ENCODE results near the gene TMPRSS7. TPM values are rescaled to one million over a fixed set of nuclear protein-coding genes. Genes with fewer than 3 reads are reported as not detected.

The TMPRSS7 gene
- total RNA-seq, 4 donors from 2014 or later = not detected

DNA sequence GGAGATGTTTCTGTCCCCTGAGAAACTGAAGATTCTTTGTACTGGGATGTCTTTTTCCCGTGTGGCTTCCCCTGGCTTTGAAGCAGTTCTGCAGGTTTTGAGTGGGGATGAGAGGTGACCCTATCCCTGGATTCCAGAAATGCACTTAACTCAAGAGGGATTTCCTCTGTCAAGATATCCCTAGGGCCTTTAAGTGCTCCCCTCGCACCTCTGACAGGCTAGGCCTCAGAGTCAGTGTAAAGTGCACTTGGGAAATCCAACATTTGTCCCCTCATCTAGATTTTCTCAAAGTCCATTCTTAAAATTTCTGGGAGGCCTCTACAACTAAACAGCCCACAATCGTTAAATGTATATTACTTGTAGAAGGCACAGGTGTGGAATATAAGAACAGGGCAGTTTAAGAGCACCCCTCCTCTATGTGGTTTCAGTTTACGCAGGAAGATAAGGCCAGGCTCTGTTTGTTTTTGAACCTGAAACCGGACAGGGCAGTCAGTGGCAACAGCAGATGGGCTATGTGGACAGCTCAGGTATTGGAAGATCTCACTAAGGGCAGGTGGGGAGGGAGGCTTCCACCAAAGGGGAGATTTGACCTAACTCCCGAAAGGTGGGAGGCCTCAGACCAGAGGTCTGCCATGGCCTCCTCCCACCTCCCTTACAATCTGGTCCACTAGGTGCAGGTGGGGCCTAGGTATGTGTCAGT, 56.5 kb downstream of the TMPRSS7 start:
- intact Hi-C loops (cut with DNase I) = no loop called here
- DNase-seq (ENCODE audit: extremely low spot score) = no peak
- H3K36me3 ChIP-seq = no peaks in the 10 kb centered on the region
- H3K27me3 ChIP-seq = no peaks in the 10 kb centered on the region
- TF ChIP-seq, protein P1, sequence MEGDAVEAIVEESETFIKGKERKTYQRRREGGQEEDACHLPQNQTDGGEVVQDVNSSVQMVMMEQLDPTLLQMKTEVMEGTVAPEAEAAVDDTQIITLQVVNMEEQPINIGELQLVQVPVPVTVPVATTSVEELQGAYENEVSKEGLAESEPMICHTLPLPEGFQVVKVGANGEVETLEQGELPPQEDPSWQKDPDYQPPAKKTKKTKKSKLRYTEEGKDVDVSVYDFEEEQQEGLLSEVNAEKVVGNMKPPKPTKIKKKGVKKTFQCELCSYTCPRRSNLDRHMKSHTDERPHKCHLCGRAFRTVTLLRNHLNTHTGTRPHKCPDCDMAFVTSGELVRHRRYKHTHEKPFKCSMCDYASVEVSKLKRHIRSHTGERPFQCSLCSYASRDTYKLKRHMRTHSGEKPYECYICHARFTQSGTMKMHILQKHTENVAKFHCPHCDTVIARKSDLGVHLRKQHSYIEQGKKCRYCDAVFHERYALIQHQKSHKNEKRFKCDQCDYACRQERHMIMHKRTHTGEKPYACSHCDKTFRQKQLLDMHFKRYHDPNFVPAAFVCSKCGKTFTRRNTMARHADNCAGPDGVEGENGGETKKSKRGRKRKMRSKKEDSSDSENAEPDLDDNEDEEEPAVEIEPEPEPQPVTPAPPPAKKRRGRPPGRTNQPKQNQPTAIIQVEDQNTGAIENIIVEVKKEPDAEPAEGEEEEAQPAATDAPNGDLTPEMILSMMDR (IDR thresholded peaks at IDR 0.05) = no peak
- no peak for TF ChIP-seq EP300 (IDR thresholded peaks at IDR 0.05)
- TF ChIP-seq POLR2A (IDR thresholded peaks at IDR 0.05; ENCODE audit: low read depth) = no peak
- TF ChIP-seq POLR2AphosphoS5 (IDR thresholded peaks at IDR 0.05) = no peak
- 87% methylated on average over 6 of the region's 6 CpGs for WGBS
- no peak overlapping the region for H3K27ac ChIP-seq (replicated peaks in 1 of 4)
- H3K4me3 ChIP-seq = no peak overlapping the region
- H3K9me3 ChIP-seq = no peaks in the 10 kb centered on the region
- H3K4me1 ChIP-seq = peaks cover 13 to 29% (median 16%) of the 10 kb centered on the region in 4 donors

DNA sequence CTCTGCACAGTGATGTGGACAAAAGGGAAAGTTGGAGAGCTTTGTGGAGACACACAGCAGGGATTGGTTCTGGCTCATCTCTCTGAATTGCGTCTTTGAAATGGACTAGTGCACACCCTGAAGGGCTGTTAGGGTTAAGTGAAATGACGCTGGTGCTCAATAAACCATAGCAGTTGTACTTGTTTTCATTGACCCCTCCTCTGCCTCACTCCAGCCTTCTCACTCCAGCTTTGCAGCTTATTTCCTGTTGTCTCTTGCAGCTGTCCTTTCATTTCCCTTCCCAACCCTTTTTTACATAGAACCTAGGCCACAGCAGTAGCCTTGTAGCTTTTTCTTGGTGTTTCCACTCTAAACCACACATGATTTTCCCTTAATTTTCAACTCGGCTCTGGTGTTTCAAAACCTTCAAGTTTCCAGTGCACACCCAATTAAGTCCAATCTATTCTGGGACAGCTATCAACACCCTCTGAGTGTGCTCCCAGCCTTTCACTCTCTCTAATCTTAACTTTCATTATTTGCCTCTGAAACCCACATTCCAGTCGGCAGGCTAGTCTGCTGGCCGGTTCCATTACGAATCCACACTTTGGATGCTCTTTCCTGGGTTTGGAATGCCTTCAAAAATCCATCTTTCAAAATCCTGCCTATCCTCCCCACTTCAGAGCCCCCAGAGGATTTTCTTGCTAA, 58.1 kb downstream of the TMPRSS7 start:
- no peak overlapping the region for H3K4me3 ChIP-seq
- no peak for DNase-seq (ENCODE audit: extremely low spot score)
- no peaks in the 10 kb centered on the region for H3K36me3 ChIP-seq
- no peaks in the 10 kb centered on the region for H3K9me3 ChIP-seq
- H3K4me1 ChIP-seq = peaks cover 2 to 19% (median 7%) of the 10 kb centered on the region in 4 donors
- intact Hi-C loops (cut with DNase I) = no loop called here
- 47% methylated on average over 6 of the region's 6 CpGs for WGBS
- TF ChIP-seq, protein P1 (IDR thresholded peaks at IDR 0.05) = no peak
- TF ChIP-seq EP300 (IDR thresholded peaks at IDR 0.05) = no peak
- TF ChIP-seq POLR2A (IDR thresholded peaks at IDR 0.05; ENCODE audit: low read depth) = no peak
- TF ChIP-seq POLR2AphosphoS5 (IDR thresholded peaks at IDR 0.05) = no peak
- H3K27me3 ChIP-seq = no peaks in the 10 kb centered on the region
- no peak overlapping the region for H3K27ac ChIP-seq (replicated peaks in 1 of 4)

DNA sequence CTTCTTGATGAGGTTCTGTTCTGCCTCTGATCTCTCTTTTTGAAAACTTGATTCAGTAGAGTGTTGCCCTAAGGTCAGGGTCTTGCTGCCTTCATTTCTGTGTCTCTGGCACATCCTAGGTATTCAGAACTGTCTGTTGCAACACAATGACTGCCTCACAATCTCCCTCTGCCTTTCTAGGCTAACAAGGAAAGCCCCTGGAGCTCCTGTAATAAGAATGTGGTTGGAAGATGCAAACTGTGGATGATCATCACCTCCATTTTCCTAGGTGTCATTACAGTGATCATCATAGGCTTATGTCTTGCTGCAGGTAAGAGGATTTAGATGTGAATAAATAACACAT, 58.6 kb downstream of the TMPRSS7 start:
- no peak overlapping the region for H3K4me3 ChIP-seq
- peaks cover 0 to 16% (median 7%) of the 10 kb centered on the region in 4 donors for H3K4me1 ChIP-seq
- no peaks in the 10 kb centered on the region for H3K9me3 ChIP-seq
- TF ChIP-seq, protein P1 (IDR thresholded peaks at IDR 0.05) = no peak
- TF ChIP-seq POLR2A (IDR thresholded peaks at IDR 0.05; ENCODE audit: low read depth) = no peak
- TF ChIP-seq EP300 (IDR thresholded peaks at IDR 0.05) = no peak
- no peak for TF ChIP-seq POLR2AphosphoS5 (IDR thresholded peaks at IDR 0.05)
- H3K27me3 ChIP-seq = no peaks in the 10 kb centered on the region
- no peak for DNase-seq (ENCODE audit: extremely low spot score)
- H3K27ac ChIP-seq (replicated peaks in 1 of 4) = no peak overlapping the region
- intact Hi-C loops (cut with DNase I) = no loop called here
- H3K36me3 ChIP-seq = no peaks in the 10 kb centered on the region

DNA sequence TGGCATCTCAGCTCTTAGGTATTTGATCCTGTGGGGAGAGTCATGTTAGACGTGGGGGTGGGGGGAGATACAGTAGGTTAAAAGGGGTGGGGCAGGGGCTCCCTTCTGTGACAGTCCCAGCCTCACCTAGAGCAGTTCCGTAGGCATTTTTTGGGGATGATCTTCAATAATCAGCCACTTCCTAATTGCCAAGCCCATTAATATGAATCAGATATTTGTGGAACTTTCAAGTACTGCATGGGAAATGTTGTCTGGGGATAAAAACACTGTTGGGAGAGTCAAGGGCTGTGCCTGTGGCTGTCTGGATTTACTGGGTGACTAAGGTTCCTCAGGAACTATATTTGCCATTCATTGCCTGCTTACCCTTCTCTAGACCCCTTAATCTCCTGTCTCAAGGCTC, 61.2 kb downstream of the TMPRSS7 start:
- DNase-seq (ENCODE audit: extremely low spot score) = no peak
- intact Hi-C loops (cut with DNase I) = no loop called here
- TF ChIP-seq POLR2A (IDR thresholded peaks at IDR 0.05; ENCODE audit: low read depth) (no peak), POLR2AphosphoS5 (IDR thresholded peaks at IDR 0.05) (no peak), EP300 (IDR thresholded peaks at IDR 0.05) (no peak)
- TF ChIP-seq, protein P1 (IDR thresholded peaks at IDR 0.05) = no peak
- Histone ChIP-seq H3K4me3 (no peak overlapping the region), H3K27me3 (no peaks in the 10 kb centered on the region), H3K9me3 (no peaks in the 10 kb centered on the region), H3K4me1 (peaks cover 0 to 16% (median 7%) of the 10 kb centered on the region in 4 donors), H3K36me3 (no peaks in the 10 kb centered on the region), H3K27ac (replicated peaks in 1 of 4) (no peak overlapping the region)
- 64% methylated on average over 2 of the region's 2 CpGs for WGBS

Measured in esophagus muscularis mucosa (tissue), 4 donors.